SH-SY5Y (cell line): ENCODE data around the gene VEGFC.

Source experiments
- GATA2 ChIP-seq: IDR thresholded peaks from 2 replicates; pipeline ENCODE4 v1.6.1; 2011; ENCODE audit warnings: mild to moderate bottlenecking, low read depth, low read length
- GATA3 ChIP-seq: IDR thresholded peaks from 2 replicates; pipeline ENCODE4 v1.6.1; 2011; ENCODE audit warnings: low read depth, mild to moderate bottlenecking, low read length, moderate library complexity

The VEGFC gene

GRCh38 chr4:176789955-176790354, 2.8 kb downstream of the VEGFC start:
- TF ChIP-seq GATA3 (no peak), GATA2 (no peak)

GRCh38 chr4:176788971-176789370, 3.8 kb downstream of the VEGFC start:
- TF ChIP-seq GATA3 (no peak), GATA2 (no peak)

GRCh38 chr4:176788248-176788647, 4.5 kb downstream of the VEGFC start:
- TF ChIP-seq GATA2: no peak
- TF ChIP-seq GATA3: no peak

DNA sequence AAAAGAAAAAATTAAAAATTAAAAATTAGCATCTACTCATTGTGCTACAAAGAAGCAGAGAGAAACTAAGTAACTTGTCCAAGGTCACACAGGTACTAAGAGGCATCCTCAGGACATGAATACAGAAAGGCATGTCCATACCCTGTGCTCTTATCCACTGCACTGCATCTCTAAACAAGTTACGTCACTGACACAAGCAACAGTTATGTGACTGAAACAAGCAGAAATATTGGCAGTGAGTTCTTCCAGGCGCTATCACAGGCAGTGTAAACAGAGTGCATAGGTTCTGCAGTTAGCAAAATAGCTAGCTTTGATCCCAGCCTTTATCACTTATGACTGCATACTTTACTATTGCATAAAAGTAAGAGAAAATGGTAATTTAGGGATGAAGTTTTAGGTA, 7.9 kb downstream of the VEGFC start:
- TF ChIP-seq GATA2: no peak
- no peak for TF ChIP-seq GATA3

GRCh38 chr4:176782794-176783193, 9.9 kb downstream of the VEGFC start:
- TF ChIP-seq GATA2 (no peak), GATA3 (no peak)

- no peak for TF ChIP-seq GATA2
- TF ChIP-seq GATA3: no peak
These were observed 10.5 kb downstream of the VEGFC start for GRCh38 chr4:176782191-176782590.

DNA sequence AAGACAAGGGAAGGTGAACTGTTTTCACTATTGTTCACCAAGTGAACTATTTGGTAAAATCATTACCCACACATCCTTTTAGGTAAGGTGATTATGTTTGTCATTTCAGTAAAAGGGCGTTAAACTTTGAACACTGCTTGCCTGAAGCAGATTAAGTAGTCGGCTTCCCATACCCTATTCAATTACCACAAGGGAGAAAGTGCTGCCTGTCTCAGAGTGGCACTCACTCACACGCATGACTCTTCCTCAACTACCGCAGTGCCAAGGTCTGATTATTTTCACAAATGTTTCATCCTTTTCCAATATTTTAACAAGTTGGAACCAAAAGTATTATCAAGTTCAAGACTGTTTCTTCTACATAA, 11.0 kb downstream of the VEGFC start:
- TF ChIP-seq GATA3 (no peak), GATA2 (no peak)

- TF ChIP-seq GATA2: no peak
These were observed 11.6 kb downstream of the VEGFC start for GRCh38 chr4:176780995-176781738.

GRCh38 chr4:176779421-176779820, 13.3 kb downstream of the VEGFC start:
- TF ChIP-seq GATA2: no peak
- no peak for TF ChIP-seq GATA3

DNA sequence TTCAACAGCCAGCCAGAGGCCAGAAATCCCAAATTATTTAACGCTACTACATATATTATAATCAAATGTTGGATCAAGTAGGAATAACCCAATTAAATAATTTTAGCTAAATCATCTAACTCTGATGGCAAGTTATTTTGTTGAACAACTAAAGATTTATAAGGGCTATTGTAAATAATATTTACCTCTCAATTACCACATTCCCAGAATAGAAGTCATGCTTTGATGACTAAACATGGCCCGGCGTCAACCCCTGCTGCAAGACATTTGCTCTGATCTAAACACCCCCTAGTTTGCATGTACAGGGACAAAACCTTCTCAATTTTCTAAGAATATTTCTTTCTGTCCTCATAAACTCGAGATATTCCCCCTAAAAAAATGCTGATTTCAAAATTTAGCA, 14.2 kb downstream of the VEGFC start:
- TF ChIP-seq GATA3: no peak
- no peak for TF ChIP-seq GATA2

DNA sequence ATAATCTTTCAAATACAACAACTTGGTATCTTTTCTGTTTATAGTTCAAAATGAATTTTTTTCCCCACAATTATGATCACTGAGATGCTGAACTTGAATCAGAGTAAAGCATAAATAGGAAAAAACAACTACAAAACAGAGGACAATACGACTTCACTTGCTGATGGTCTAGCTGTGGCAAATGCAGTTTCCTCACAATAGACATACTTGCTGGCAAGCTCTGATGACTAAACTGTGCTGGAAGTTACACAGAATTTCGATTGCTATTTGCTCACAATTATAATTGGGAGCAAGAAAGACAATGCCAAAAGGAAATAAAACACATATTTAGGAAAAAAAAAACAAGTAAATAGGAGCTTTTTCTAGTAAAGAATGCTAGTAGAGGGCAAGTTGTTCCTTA, 14.7 kb downstream of the VEGFC start:
- TF ChIP-seq GATA2 (no peak), GATA3 (no peak)

GRCh38 chr4:176775338-176775737, 17.4 kb downstream of the VEGFC start:
- TF ChIP-seq GATA2 (no peak), GATA3 (no peak)

- no peak for TF ChIP-seq GATA3
These were observed 17.9 kb downstream of the VEGFC start for GRCh38 chr4:176774852-176775251.

GRCh38 chr4:176769514-176769913, 23.2 kb downstream of the VEGFC start:
- TF ChIP-seq GATA2: no peak
- TF ChIP-seq GATA3: no peak

DNA sequence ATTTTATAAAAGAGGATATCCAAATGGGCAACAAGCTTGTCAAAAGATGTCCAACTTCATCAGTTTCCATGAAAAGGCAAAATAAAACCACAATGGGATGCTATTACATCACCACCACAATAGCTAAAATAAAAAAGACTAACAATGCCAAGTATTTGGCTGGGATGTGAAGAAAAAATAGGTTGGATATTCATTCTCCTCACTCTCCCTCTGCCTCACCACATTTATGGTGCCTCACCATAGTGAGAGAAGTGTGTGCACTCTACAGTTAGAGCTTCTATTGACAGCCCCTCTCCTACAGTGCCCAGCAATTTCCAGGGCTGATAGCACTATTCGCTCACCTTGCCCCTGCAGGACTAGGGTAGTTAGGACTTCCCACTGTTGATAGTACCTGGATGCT, 25.5 kb downstream of the VEGFC start:
- TF ChIP-seq GATA3: no peak
- TF ChIP-seq GATA2: no peak
